WI38 (cell line): Measurements from ENCODE around the gene DHX29.
A peak's percentile ranks its signal among the peaks of the same experiment; 100 is the strongest.

ENCODE experiments used
- H3K4me3 ChIP-seq: 2 replicates; pipeline ENCODE4 v1.5.1; 2011; ENCODE audit warnings: low read depth, mild to moderate bottlenecking, control low read depth, low read length
- TF ChIP-seq, protein P1 (sequence below): IDR thresholded peaks from 2 replicates; pipeline ENCODE4 v1.5.1; 2012; ENCODE audit warnings: low read depth, mild to moderate bottlenecking, control low read depth, low read length

DHX29 gene

DNA sequence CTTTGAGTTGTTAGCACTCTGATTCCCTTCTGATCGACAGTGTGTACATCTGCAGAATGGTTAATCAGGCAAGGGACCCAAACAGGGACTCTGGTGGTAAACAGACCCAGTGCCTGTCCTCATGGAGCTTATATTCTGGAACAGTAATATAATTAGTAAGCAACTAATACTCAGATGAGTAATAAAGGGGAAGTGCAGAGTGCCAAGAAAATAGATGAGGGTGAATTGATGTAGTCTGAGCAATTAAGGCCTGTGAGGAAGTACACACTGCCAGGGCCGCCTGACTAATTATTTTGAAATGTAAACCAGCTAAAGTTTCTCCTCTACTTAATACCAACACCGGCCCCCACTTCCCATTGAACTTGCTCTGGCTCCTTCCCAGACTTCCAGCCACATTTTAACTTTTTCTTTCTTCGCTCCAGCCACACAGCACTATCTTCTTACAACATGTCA is 4.2 kb downstream of the DHX29 start:
- TF ChIP-seq, protein P1, sequence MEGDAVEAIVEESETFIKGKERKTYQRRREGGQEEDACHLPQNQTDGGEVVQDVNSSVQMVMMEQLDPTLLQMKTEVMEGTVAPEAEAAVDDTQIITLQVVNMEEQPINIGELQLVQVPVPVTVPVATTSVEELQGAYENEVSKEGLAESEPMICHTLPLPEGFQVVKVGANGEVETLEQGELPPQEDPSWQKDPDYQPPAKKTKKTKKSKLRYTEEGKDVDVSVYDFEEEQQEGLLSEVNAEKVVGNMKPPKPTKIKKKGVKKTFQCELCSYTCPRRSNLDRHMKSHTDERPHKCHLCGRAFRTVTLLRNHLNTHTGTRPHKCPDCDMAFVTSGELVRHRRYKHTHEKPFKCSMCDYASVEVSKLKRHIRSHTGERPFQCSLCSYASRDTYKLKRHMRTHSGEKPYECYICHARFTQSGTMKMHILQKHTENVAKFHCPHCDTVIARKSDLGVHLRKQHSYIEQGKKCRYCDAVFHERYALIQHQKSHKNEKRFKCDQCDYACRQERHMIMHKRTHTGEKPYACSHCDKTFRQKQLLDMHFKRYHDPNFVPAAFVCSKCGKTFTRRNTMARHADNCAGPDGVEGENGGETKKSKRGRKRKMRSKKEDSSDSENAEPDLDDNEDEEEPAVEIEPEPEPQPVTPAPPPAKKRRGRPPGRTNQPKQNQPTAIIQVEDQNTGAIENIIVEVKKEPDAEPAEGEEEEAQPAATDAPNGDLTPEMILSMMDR, result no peak
- H3K4me3 ChIP-seq, result peak overlapping the region; percentile 32

DNA sequence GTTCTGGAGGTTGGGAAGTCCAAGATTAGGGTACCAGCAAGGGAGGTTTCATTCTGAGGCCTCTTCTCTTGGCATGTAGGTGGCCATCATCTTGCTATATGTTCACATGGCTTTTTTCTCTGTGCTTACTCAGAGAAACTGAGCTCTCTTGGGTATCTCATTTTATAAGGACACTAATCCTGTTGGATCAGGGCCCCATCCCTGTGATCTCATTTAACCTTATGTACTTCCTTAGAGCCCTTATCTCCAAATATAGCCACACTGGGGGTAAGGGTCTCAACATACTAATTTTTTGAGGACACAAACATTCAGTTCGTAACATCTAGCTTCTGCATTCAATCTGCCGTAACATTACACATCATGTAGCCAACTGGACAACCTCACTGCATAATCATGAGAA is 6.6 kb downstream of the DHX29 start:
- TF ChIP-seq, protein P1, result no peak
- no peak overlapping the region for H3K4me3 ChIP-seq

- H3K4me3 ChIP-seq, result no peak overlapping the region
- TF ChIP-seq, protein P1, result no peak
These were observed 12.6 kb downstream of the DHX29 start for GRCh38 chr5:55294935-55295334.

- TF ChIP-seq, protein P1, result no peak
- no peak overlapping the region for H3K4me3 ChIP-seq
These were observed 16.5 kb downstream of the DHX29 start for GRCh38 chr5:55290991-55291390.

- TF ChIP-seq, protein P1, result no peak
These were observed 17.7 kb downstream of the DHX29 start for GRCh38 chr5:55289808-55290207.

GRCh38 chr5:55286411-55286933 is 21.0 kb downstream of the DHX29 start:
- H3K4me3 ChIP-seq, result no peak overlapping the region
- TF ChIP-seq, protein P1, result no peak

More at GRCh38 chr5:55289808-55290207, 17.7 kb downstream of the DHX29 start:
- H3K4me3 ChIP-seq, result no peak overlapping the region

- TF ChIP-seq, protein P1, result no peak
- H3K4me3 ChIP-seq, result no peak overlapping the region
These were observed 28.7 kb downstream of the DHX29 start for GRCh38 chr5:55278778-55279177.
